Osteocyte (in vitro differentiated cells): Measurements from ENCODE around the gene ITGA3. TPM values are rescaled to one million over a fixed set of nuclear protein-coding genes. Genes with fewer than 3 reads are reported as not detected.
A peak's percentile ranks its signal among the peaks of the same experiment; 100 is the strongest.

Source experiments
- DNase-seq: peaks from one replicate; pipeline ENCODE4 v3.0.0; 2021; ENCODE audit warnings: mixed read lengths; ENCODE audit not compliant: unreplicated experiment; ENCODE audit errors: extremely low spot score
- H3K27ac Mint-ChIP-seq: one replicate; pipeline ENCODE4 v1.8.0; 2021; ENCODE audit warnings: mild to moderate bottlenecking, mixed read lengths; ENCODE audit not compliant: unreplicated experiment
- H3K27me3 Mint-ChIP-seq: one replicate; pipeline ENCODE4 v1.8.0; 2021; ENCODE audit warnings: mixed read lengths; ENCODE audit not compliant: unreplicated experiment
- H3K36me3 Mint-ChIP-seq: one replicate; pipeline ENCODE4 v1.8.0; 2021; ENCODE audit warnings: mixed read lengths; ENCODE audit not compliant: unreplicated experiment
- H3K4me1 Mint-ChIP-seq: one replicate; pipeline ENCODE4 v1.8.0; 2021; ENCODE audit warnings: mixed read lengths; ENCODE audit not compliant: unreplicated experiment
- H3K4me3 Mint-ChIP-seq: one replicate; pipeline ENCODE4 v1.8.0; 2021; ENCODE audit warnings: mild to moderate bottlenecking, moderate library complexity, mixed read lengths; ENCODE audit not compliant: unreplicated experiment
- H3K9me3 Mint-ChIP-seq: one replicate; pipeline ENCODE4 v1.8.0; 2021; ENCODE audit warnings: mixed read lengths; ENCODE audit not compliant: unreplicated experiment
- CTCF ChIP-seq: fragments of 200-600 bp; sonication (generic); IDR thresholded peaks from 2 replicates; pipeline ENCODE4 v1.5.0; 2021; ENCODE audit warnings: antibody characterized with exemption, mild to moderate bottlenecking, moderate library complexity
- total RNA-seq: library from RNA; stranded (reverse); gene quantifications from 2 replicates; pipeline ENCODE4 v1.2.1, GENCODE V29; 2021

Gene ITGA3
- total RNA-seq, 1 donor from 2014 or later, result 201 TPM

GRCh38 chr17:50094753-50095619 is 39.1 kb downstream of the ITGA3 start, which contains the start of gene PDK2:
PDK2 (plus strand) TSS chr17:50095351; CDS start chr17:50095436, 85 bp downstream.
- H3K9me3 Mint-ChIP-seq, result no peaks in the 10 kb centered on the region
- no peak for TF ChIP-seq CTCF
- H3K27me3 Mint-ChIP-seq, result no peaks in the 10 kb centered on the region
- peaks cover 41% of the 10 kb centered on the region for H3K4me1 Mint-ChIP-seq
- peak; percentile 98 for DNase-seq
- peak within 1 kb of the TSS; percentile 89 for H3K27ac Mint-ChIP-seq
- peaks cover 22% of the 10 kb centered on the region for H3K36me3 Mint-ChIP-seq
- H3K4me3 Mint-ChIP-seq, result peak within 1 kb of the TSS; percentile 96

- peak overlapping the region; percentile 89 for H3K27ac Mint-ChIP-seq
- peak overlapping the region; percentile 96 for H3K4me3 Mint-ChIP-seq
- TF ChIP-seq CTCF, result no peak
- H3K9me3 Mint-ChIP-seq, result no peaks in the 10 kb centered on the region
- peaks cover 20% of the 10 kb centered on the region for H3K36me3 Mint-ChIP-seq
- DNase-seq, result no peak
- H3K4me1 Mint-ChIP-seq, result peaks cover 47% of the 10 kb centered on the region
- H3K27me3 Mint-ChIP-seq, result no peaks in the 10 kb centered on the region
Measured at GRCh38 chr17:50095626-50096037, 39.7 kb downstream of the ITGA3 start.

GRCh38 chr17:50096092-50096491 is 40.2 kb downstream of the ITGA3 start:
- Mint-ChIP-seq H3K9me3 (no peaks in the 10 kb centered on the region), H3K4me3 (peak overlapping the region; percentile 96), H3K27ac (peak overlapping the region; percentile 89), H3K4me1 (peaks cover 52% of the 10 kb centered on the region), H3K27me3 (no peaks in the 10 kb centered on the region), H3K36me3 (peaks cover 16% of the 10 kb centered on the region)
- TF ChIP-seq CTCF, result no peak
- no peak for DNase-seq

- Mint-ChIP-seq H3K27me3 (no peaks in the 10 kb centered on the region), H3K36me3 (peaks cover 16% of the 10 kb centered on the region), H3K27ac (no peak overlapping the region), H3K9me3 (no peaks in the 10 kb centered on the region), H3K4me3 (peak overlapping the region; percentile 96), H3K4me1 (peaks cover 58% of the 10 kb centered on the region)
- no peak for DNase-seq
- TF ChIP-seq CTCF, result no peak
Measured at GRCh38 chr17:50096758-50097157, 40.8 kb downstream of the ITGA3 start.

GRCh38 chr17:50097455-50097854 is 41.5 kb downstream of the ITGA3 start:
- DNase-seq, result no peak
- Mint-ChIP-seq H3K36me3 (peaks cover 16% of the 10 kb centered on the region), H3K4me3 (no peak overlapping the region), H3K9me3 (no peaks in the 10 kb centered on the region), H3K4me1 (peaks cover 65% of the 10 kb centered on the region), H3K27ac (no peak overlapping the region), H3K27me3 (no peaks in the 10 kb centered on the region)
- no peak for TF ChIP-seq CTCF
